Activated T-helper 1 cell treated with Interleukin-2 at 50 U/mL for 16 hours (primary cell): ENCODE data around the gene RASA3.

ENCODE experiments used
- DNase-seq: peaks from one replicate; pipeline ENCODE4 v3.0.0-alpha.2; 2020; ENCODE audit warnings: low read depth

RASA3 gene

GRCh38 chr13:113967729-113968462 lies 164.5 kb downstream of the RASA3 start:
- no peak for DNase-seq

- DNase-seq = no peak
Observed at GRCh38 chr13:113967206-113967720, 165.2 kb downstream of the RASA3 start.

GRCh38 chr13:113965968-113966884 lies 166.2 kb downstream of the RASA3 start:
- DNase-seq = no peak

GRCh38 chr13:113965383-113965874 lies 167.0 kb downstream of the RASA3 start:
- DNase-seq = no peak

GRCh38 chr13:113964251-113964995 lies 168.0 kb downstream of the RASA3 start:
- no peak for DNase-seq

GRCh38 chr13:113963376-113963775 lies 169.0 kb downstream of the RASA3 start:
- no peak for DNase-seq

GRCh38 chr13:113962975-113963374 lies 169.4 kb downstream of the RASA3 start:
- DNase-seq = no peak

GRCh38 chr13:113962386-113962785 lies 170.0 kb downstream of the RASA3 start:
- DNase-seq = no peak

GRCh38 chr13:113960276-113960948 lies 172.0 kb downstream of the RASA3 start:
- DNase-seq = no peak

- no peak for DNase-seq
Observed at GRCh38 chr13:113959198-113959597, 173.2 kb downstream of the RASA3 start.

GRCh38 chr13:113958373-113958772 lies 174.1 kb downstream of the RASA3 start:
- DNase-seq = no peak

- DNase-seq = no peak
Observed at GRCh38 chr13:113956571-113956970, 175.9 kb downstream of the RASA3 start.

GRCh38 chr13:113955691-113956090 lies 176.7 kb downstream of the RASA3 start:
- DNase-seq = no peak

- no peak for DNase-seq
Observed at GRCh38 chr13:113955235-113955634, 177.2 kb downstream of the RASA3 start.

GRCh38 chr13:113954046-113954835 lies 178.2 kb downstream of the RASA3 start:
- no peak for DNase-seq

GRCh38 chr13:113953561-113953960 lies 178.9 kb downstream of the RASA3 start:
- no peak for DNase-seq

GRCh38 chr13:113952983-113953520 lies 179.4 kb downstream of the RASA3 start:
- DNase-seq = no peak

GRCh38 chr13:113952151-113952982 lies 180.1 kb downstream of the RASA3 start:
- no peak for DNase-seq

- no peak for DNase-seq
Observed at GRCh38 chr13:113951246-113951999, 181.0 kb downstream of the RASA3 start.
